Endothelial cell of umbilical vein (primary cell): Measurements from ENCODE around the gene STIM1. TPM values are rescaled to one million over a fixed set of nuclear protein-coding genes. Genes with fewer than 3 reads are reported as not detected.

ENCODE experiments used
- BruUV-seq: library from RNA; stranded (reverse); fragments of 400-500 nt; replicated peaks from 2 replicates; lab custom pipeline; 2021; lab: Mats Ljungman, UMichigan
- CTCF ChIA-PET: fragments of 300-600, 350-600 bp; sonication (Branson Sonifier 250); formaldehyde crosslinking; loops from one replicate; lab custom pipeline; 2021; ENCODE audit warnings: antibody characterized with exemption, inconsistent platforms; lab: Charles Lee
- POLR2A ChIA-PET: fragments of 300-600, 350-600 bp; sonication (Branson Sonifier 250); formaldehyde crosslinking; loops from one replicate; lab custom pipeline; 2021; ENCODE audit warnings: antibody characterized with exemption, inconsistent platforms; lab: Charles Lee
- DNase-seq: peaks from one replicate; pipeline ENCODE4 v3.0.0-alpha.2; 2011; ENCODE audit warnings: low read depth, low spot score
- FAIRE-seq: peaks from 2 replicates; lab custom pipeline; 2011; peaks lifted over from hg19 to GRCh38; lab: Jason Lieb, UNC
- H2AFZ ChIP-seq: 2 replicates; pipeline ENCODE4 v1.6.0; 2012; ENCODE audit warnings: low read depth, low read length, control low read depth, inconsistent platforms
- H3K27ac ChIP-seq: 2 replicates; pipeline ENCODE4 v1.5.1; 2011; ENCODE audit warnings: low read depth, mild to moderate bottlenecking, control low read depth, low read length, moderate library complexity; ENCODE audit not compliant: insufficient read depth
- H3K27me3 ChIP-seq, 2 experiments: 2 replicates each; pipeline versions ENCODE4 v1.6.0 to v1.6.1; 2011; ENCODE audit warnings: low read length in 2 of 2, mixed read lengths in 1 of 2; ENCODE audit not compliant: control insufficient read depth in 2 of 2, insufficient read depth in 2 of 2
- H3K36me3 ChIP-seq, 2 experiments: 2 replicates in 1 of 2; 3 replicates in 1 of 2; pipeline ENCODE4 v1.5.1; 2011; ENCODE audit warnings: low read length in 2 of 2, mild to moderate bottlenecking in 1 of 2, moderate library complexity in 1 of 2; ENCODE audit not compliant: control insufficient read depth in 2 of 2, insufficient read depth in 2 of 2; ENCODE audit errors: extremely low read depth in 1 of 2
- H3K4me1 ChIP-seq: 3 replicates; pipeline ENCODE4 v1.5.1; 2011; ENCODE audit warnings: mild to moderate bottlenecking, low read length; ENCODE audit not compliant: control insufficient read depth, insufficient read depth; ENCODE audit errors: extremely low read depth
- H3K4me2 ChIP-seq: 2 replicates; pipeline ENCODE4 v1.6.1; 2011; ENCODE audit warnings: low read length, control low read depth, mixed read lengths; ENCODE audit not compliant: insufficient read depth
- H3K4me3 ChIP-seq, 3 experiments: fragments of 200-600 bp in 1 of 3; sonication (generic), shearing (Covaris generic) in 1 of 3; replicated peaks in 1 of 3; 2 replicates each; pipeline ENCODE4 v1.5.1; 2011 to 2016; ENCODE audit warnings: control low read depth in 3 of 3, low read length in 3 of 3, mild to moderate bottlenecking in 2 of 3, inconsistent platforms in 1 of 3, low read depth in 1 of 3, moderate library complexity in 1 of 3; ENCODE audit not compliant: insufficient read depth in 1 of 3
- H3K79me2 ChIP-seq: 2 replicates; pipeline ENCODE4 v1.6.0; 2012; ENCODE audit warnings: low read length, inconsistent platforms; ENCODE audit not compliant: control insufficient read depth, insufficient read depth
- H3K9ac ChIP-seq: replicated peaks from 2 replicates; pipeline ENCODE3; 2011; ENCODE audit warnings: low read length, control low read depth; ENCODE audit not compliant: insufficient read depth; ENCODE audit errors: extremely low read depth
- H3K9me1 ChIP-seq: replicated peaks from 3 replicates; pipeline ENCODE4 v1.6.0; 2011; ENCODE audit warnings: mild to moderate bottlenecking, low read length; ENCODE audit not compliant: control insufficient read depth, insufficient read depth; ENCODE audit errors: extremely low read depth
- H3K9me3 ChIP-seq: replicated peaks from 2 replicates; pipeline ENCODE4 v1.5.1; 2012; ENCODE audit warnings: low read length, inconsistent platforms; ENCODE audit not compliant: control insufficient read depth, insufficient read depth
- H4K20me1 ChIP-seq: replicated peaks from 2 replicates; pipeline ENCODE3; 2011; ENCODE audit warnings: mild to moderate bottlenecking, low read length; ENCODE audit not compliant: control insufficient read depth, insufficient read depth; ENCODE audit errors: extremely low read depth
- CTCF ChIP-seq, 2 donors: IDR thresholded peaks; 1 replicate in 1 of 2; 2 replicates in 1 of 2; pipeline ENCODE4 v1.5.1; 2011; ENCODE audit warnings: low read length in 2 of 2, mild to moderate bottlenecking in 2 of 2, moderate library complexity in 2 of 2, control low read depth in 1 of 2, inconsistent platforms in 1 of 2, low read depth in 1 of 2; ENCODE audit not compliant: insufficient read depth in 1 of 2; ENCODE audit errors: extremely low read depth in 1 of 2
- EZH2 ChIP-seq: IDR thresholded peaks from 2 replicates; pipeline ENCODE4 v1.6.1; 2012; ENCODE audit warnings: borderline replicate concordance, low read depth, mild to moderate bottlenecking, moderate library complexity, low read length, inconsistent platforms; ENCODE audit not compliant: severe bottlenecking
- FOS ChIP-seq: IDR thresholded peaks from 2 replicates; pipeline ENCODE4 v1.6.1; 2011; ENCODE audit warnings: mild to moderate bottlenecking, low read length, moderate library complexity, borderline replicate concordance; ENCODE audit not compliant: insufficient read depth
- GATA2 ChIP-seq: IDR thresholded peaks from 2 replicates; pipeline ENCODE4 v1.7.0; 2011; ENCODE audit warnings: low read depth, mild to moderate bottlenecking, moderate library complexity, mixed read lengths, low read length; ENCODE audit not compliant: insufficient read length, insufficient read depth
- JUN ChIP-seq: IDR thresholded peaks from 2 replicates; pipeline ENCODE4 v1.6.1; 2011; ENCODE audit warnings: borderline replicate concordance, low read depth; ENCODE audit not compliant: insufficient read length, insufficient read depth
- MAX ChIP-seq: IDR thresholded peaks from 2 replicates; pipeline ENCODE4 v1.6.1; 2011; ENCODE audit not compliant: insufficient read depth, insufficient read length
- MYC ChIP-seq: IDR thresholded peaks from one replicate; pipeline ENCODE4 v1.6.1; 2011; ENCODE audit warnings: mild to moderate bottlenecking, low read depth, low read length
- POLR2A ChIP-seq: IDR thresholded peaks from 2 replicates; pipeline ENCODE4 v1.6.1; 2012; ENCODE audit warnings: low read depth, mild to moderate bottlenecking, control low read depth, low read length
- POLR2AphosphoS5 ChIP-seq: IDR thresholded peaks from 2 replicates; pipeline ENCODE4 v1.6.1; 2012; ENCODE audit warnings: low read depth, mild to moderate bottlenecking, control low read depth, low read length, moderate library complexity; ENCODE audit not compliant: insufficient read depth
- dilution Hi-C: fragments of 300-500 bp; cut with MboI; formaldehyde crosslinking; loops from one replicate; pipeline ENCODE4 v1.15.0; 2019; ENCODE audit warnings: low sequenced_read_pairs; ENCODE audit not compliant: extremely low pct_ligation_motif_present
- intact Hi-C: fragments of 100-400 bp; cut with micrococcal nuclease; formaldehyde crosslinking; loops from one replicate; pipeline ENCODE4 v1.10.0; 2022
- polyA plus RNA-seq, 4 experiments: library from polyadenylated mRNA; depleted of rRNA in 3 of 4; stranded (reverse) in 3 of 4; unstranded in 1 of 4; fragments of >200 nt; gene quantifications; 2 replicates each; pipeline versions ENCODE4 v1.2.1 to v1.2.3, GENCODE V29; 2011 to 2012; ENCODE audit warnings: missing spikeins in 1 of 4
- total RNA-seq: library from RNA; stranded (reverse); gene quantifications from 2 replicates; pipeline ENCODE4 v1.2.3, GENCODE V29; 2021

STIM1 gene
- total and polyA plus RNA-seq, 2 donors (not counting 3 experiments of a cell fraction or from before 2014, with no cell fraction given) = 32.7 to 33.4 TPM

- Histone ChIP-seq H3K9me3 (no peaks in the 10 kb centered on the region), H3K4me2 (no peak overlapping the region), H3K27ac (no peak overlapping the region), H3K9ac (no peak overlapping the region), H4K20me1 (no peaks in the 10 kb centered on the region), H2AFZ (no peak overlapping the region), H3K27me3 (no peaks in the 10 kb centered on the region), H3K36me3 (no peaks in the 10 kb centered on the region), H3K4me3 (no peak overlapping the region), H3K9me1 (no peaks in the 10 kb centered on the region), H3K79me2 (peaks cover 9% of the 10 kb centered on the region), H3K4me1 (peaks cover 31% of the 10 kb centered on the region)
- intact Hi-C loops = no loop called here
- dilution Hi-C loops = loop anchor here (25.0 kb wide), 1 partner anchor 201 kb away; no protein-coding TSS in a partner anchor
- CTCF ChIA-PET = interaction anchor here (0.6 to 4.2 kb wide), 2 partner anchors 12 to 212 kb away, joined by 3 to 22 read pairs; no protein-coding TSS in a partner anchor
- DNase-seq (no peak), FAIRE-seq (no peak)
- POLR2A ChIA-PET = no interaction called here
- no TSS peak for BruUV-seq
- TF ChIP-seq POLR2A (no peak), MAX (no peak), POLR2AphosphoS5 (no peak), JUN (no peak), GATA2 (no peak), MYC (no peak), FOS (no peak), EZH2 (no peak), CTCF (IDR thresholded peaks at IDR 0.05; ENCODE audit: extremely low read depth in 1 of 2, insufficient read depth in 1 of 2, low read depth in 1 of 2, low read length in 2 of 2) (no peak)
These were observed 6.2 kb downstream of the STIM1 start for GRCh38 chr11:3861683-3862082.
